C4-2B (cell line): ENCODE results near the gene ETS1.

Experiments used
- H3K27ac ChIP-seq: fragments of 450-650 bp; 2 replicates; pipeline ENCODE4 v1.5.1; 2017
- CTCF ChIP-seq: fragments of 450-650 bp; conservative IDR thresholded peaks from 2 replicates; pipeline ENCODE4 v1.5.1; 2017; ENCODE audit warnings: mild to moderate bottlenecking
- ZFX ChIP-seq: fragments of 450-650 bp; IDR thresholded peaks from 2 replicates; pipeline ENCODE4 v1.6.1; 2017

ETS1 gene

GRCh38 chr11:128415539-128415938, 171.8 kb downstream of the ETS1 start:
- no peak overlapping the region for H3K27ac ChIP-seq
- no peak for TF ChIP-seq ZFX
- no peak for TF ChIP-seq CTCF

- TF ChIP-seq ZFX (no peak), CTCF (no peak)
- no peak overlapping the region for H3K27ac ChIP-seq
Measured at GRCh38 chr11:128412847-128413791, 174.2 kb downstream of the ETS1 start.

GRCh38 chr11:128411812-128412211, 175.5 kb downstream of the ETS1 start:
- no peak overlapping the region for H3K27ac ChIP-seq
- TF ChIP-seq ZFX, result no peak
- no peak for TF ChIP-seq CTCF

- TF ChIP-seq CTCF, result no peak
- no peak for TF ChIP-seq ZFX
- H3K27ac ChIP-seq, result no peak overlapping the region
Measured at GRCh38 chr11:128411150-128411549, 176.2 kb downstream of the ETS1 start.

- TF ChIP-seq CTCF (no peak), ZFX (no peak)
- H3K27ac ChIP-seq, result no peak overlapping the region
Measured at GRCh38 chr11:128409476-128409875, 177.9 kb downstream of the ETS1 start.
